ENCODE data around the gene UBE2F. TPM values are rescaled to one million over a fixed set of nuclear protein-coding genes. Genes with fewer than 3 reads are reported as not detected.

UBE2F gene
- total RNA-seq, 2 donors from 2014 or later, result 58.3 to 59.2 TPM

- H3K27me3 ChIP-seq (ENCODE audit: control insufficient read depth, insufficient read depth, low read length, poor library complexity, severe bottlenecking), result no peaks in the 10 kb centered on the region
- Mint-ChIP-seq H3K27ac (no peak overlapping the region), H3K4me3 (no peak overlapping the region), H3K4me1 (no peaks in the 10 kb centered on the region), H3K36me3 (ENCODE audit: low read depth) (peaks cover 17% of the 10 kb centered on the region), H3K9me3 (no peaks in the 10 kb centered on the region), H3K27me3 (ENCODE audit: insufficient read depth) (no peaks in the 10 kb centered on the region)
- H3K9me3 ChIP-seq (ENCODE audit: control insufficient read depth, low read length), result no peaks in the 10 kb centered on the region
- no peak overlapping the region for H3K4me3 ChIP-seq (ENCODE audit: low read length)
- H3K27ac ChIP-seq (ENCODE audit: low read depth, low read length), result no peak overlapping the region
- H3K4me1 ChIP-seq (ENCODE audit: control insufficient read depth, insufficient read depth, low read length), result no peaks in the 10 kb centered on the region
- H3K36me3 ChIP-seq (ENCODE audit: control insufficient read depth, insufficient read depth, low read length), result peaks cover 27% of the 10 kb centered on the region
- WGBS, 2 experiments (ENCODE audit: insufficient coverage in 1 of 2, insufficient read length in 1 of 2), result 92 to 95% methylated on average over 2 of the region's 2 CpGs
- DNase-seq, result no peak
- no peak for TF ChIP-seq CTCF (conservative IDR thresholded peaks at IDR 0.05)
- H3K9ac ChIP-seq (ENCODE audit: extremely low read depth, low read length, poor library complexity, severe bottlenecking), result no peak overlapping the region
Measured at GRCh38 chr2:238019962-238020361, 53.1 kb downstream of the UBE2F start.

GRCh38 chr2:238020816-238021215 lies 54.0 kb downstream of the UBE2F start:
- H3K36me3 ChIP-seq (ENCODE audit: control insufficient read depth, insufficient read depth, low read length), result peaks cover 27% of the 10 kb centered on the region

GRCh38 chr2:238021327-238021726 lies 54.5 kb downstream of the UBE2F start:
- no peaks in the 10 kb centered on the region for H3K4me1 Mint-ChIP-seq
- DNase-seq, result no peak
- WGBS, 2 experiments (ENCODE audit: insufficient coverage in 1 of 2, insufficient read length in 1 of 2), result 92 to 96% methylated on average over 2 to 4 of the region's 4 CpGs
- H3K36me3 ChIP-seq (ENCODE audit: control insufficient read depth, insufficient read depth, low read length), result peaks cover 31% of the 10 kb centered on the region
- no peaks in the 10 kb centered on the region for H3K9me3 Mint-ChIP-seq
- TF ChIP-seq CTCF (conservative IDR thresholded peaks at IDR 0.05), result no peak
- no peaks in the 10 kb centered on the region for H3K4me1 ChIP-seq (ENCODE audit: control insufficient read depth, insufficient read depth, low read length)
- peaks cover 22% of the 10 kb centered on the region for H3K36me3 Mint-ChIP-seq (ENCODE audit: low read depth)
- no peak overlapping the region for H3K9ac ChIP-seq (ENCODE audit: extremely low read depth, low read length, poor library complexity, severe bottlenecking)
- no peak overlapping the region for H3K27ac Mint-ChIP-seq
- H3K4me3 Mint-ChIP-seq, result no peak overlapping the region
- H3K27me3 ChIP-seq (ENCODE audit: control insufficient read depth, insufficient read depth, low read length, poor library complexity, severe bottlenecking), result no peaks in the 10 kb centered on the region
- no peak overlapping the region for H3K4me3 ChIP-seq (ENCODE audit: low read length)
- no peaks in the 10 kb centered on the region for H3K27me3 Mint-ChIP-seq (ENCODE audit: insufficient read depth)
- H3K9me3 ChIP-seq (ENCODE audit: control insufficient read depth, low read length), result no peaks in the 10 kb centered on the region
- no peak overlapping the region for H3K27ac ChIP-seq (ENCODE audit: low read depth, low read length)

More at GRCh38 chr2:238020816-238021215, 54.0 kb downstream of the UBE2F start:
- no peaks in the 10 kb centered on the region for H3K9me3 ChIP-seq (ENCODE audit: control insufficient read depth, low read length)
- no peak for DNase-seq
- peak overlapping the region; percentile 72 for H3K27ac Mint-ChIP-seq
- no peak overlapping the region for H3K27ac ChIP-seq (ENCODE audit: low read depth, low read length)
- H3K27me3 ChIP-seq (ENCODE audit: control insufficient read depth, insufficient read depth, low read length, poor library complexity, severe bottlenecking), result no peaks in the 10 kb centered on the region
- no peak for TF ChIP-seq CTCF (conservative IDR thresholded peaks at IDR 0.05)
- H3K4me3 Mint-ChIP-seq, result no peak overlapping the region
- H3K4me1 Mint-ChIP-seq, result no peaks in the 10 kb centered on the region
- no peaks in the 10 kb centered on the region for H3K9me3 Mint-ChIP-seq
- no peak overlapping the region for H3K9ac ChIP-seq (ENCODE audit: extremely low read depth, low read length, poor library complexity, severe bottlenecking)
- no peak overlapping the region for H3K4me3 ChIP-seq (ENCODE audit: low read length)
- 94 to 97% methylated on average over 8 to 9 of the region's 9 CpGs for WGBS, 2 experiments (ENCODE audit: insufficient coverage in 1 of 2, insufficient read length in 1 of 2)
- H3K36me3 Mint-ChIP-seq (ENCODE audit: low read depth), result peaks cover 19% of the 10 kb centered on the region
- no peaks in the 10 kb centered on the region for H3K4me1 ChIP-seq (ENCODE audit: control insufficient read depth, insufficient read depth, low read length)
- H3K27me3 Mint-ChIP-seq (ENCODE audit: insufficient read depth), result no peaks in the 10 kb centered on the region
